Ovary (tissue), 3 donors: Measurements from ENCODE around the gene CHN1.

Source experiments
- EP300 ChIP-seq: sonication (generic); formaldehyde crosslinking; IDR thresholded peaks from one replicate; pipeline ENCODE4 v1.6.1; 2017; ENCODE audit warnings: antibody characterized with exemption
- POLR2A ChIP-seq: fragments of 450-650 bp; IDR thresholded peaks from one replicate; pipeline ENCODE4 v1.6.1; 2017; ENCODE audit warnings: antibody characterized with exemption, mild to moderate bottlenecking, moderate library complexity
- TF ChIP-seq, protein P1 (sequence below), 3 donors: fragments of 450-650 bp in 2 of 3; fragments of 200-600 bp in 1 of 3; IDR thresholded peaks; one replicate each; pipeline versions ENCODE4 v1.5.1 to v1.8.0; 2016 to 2022; ENCODE audit warnings: antibody characterized with exemption in 3 of 3, mild to moderate bottlenecking in 1 of 3
- donor health status: DM: no; HTN: no; CAD: no.

DNA sequence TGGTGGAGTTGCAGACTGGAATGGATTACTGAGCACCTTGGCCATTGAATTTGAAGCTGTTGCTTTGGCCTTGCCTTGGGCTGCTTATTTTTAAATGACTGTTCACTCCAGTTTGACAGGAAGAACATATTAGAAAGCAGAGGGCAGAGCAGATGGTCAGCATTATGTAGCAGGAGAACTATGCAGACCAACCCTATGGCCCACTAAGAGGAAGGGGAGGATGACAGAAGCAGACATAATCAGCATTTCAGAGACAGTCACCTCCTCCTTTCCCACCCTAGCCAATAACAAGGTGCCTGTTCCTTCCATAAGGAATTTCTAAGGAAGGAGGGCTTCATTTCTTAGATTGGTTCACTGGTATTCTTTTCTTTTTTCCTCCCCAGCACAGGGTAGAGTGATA is 243.3 kb downstream of the CHN1 start:
- TF ChIP-seq, protein P1, sequence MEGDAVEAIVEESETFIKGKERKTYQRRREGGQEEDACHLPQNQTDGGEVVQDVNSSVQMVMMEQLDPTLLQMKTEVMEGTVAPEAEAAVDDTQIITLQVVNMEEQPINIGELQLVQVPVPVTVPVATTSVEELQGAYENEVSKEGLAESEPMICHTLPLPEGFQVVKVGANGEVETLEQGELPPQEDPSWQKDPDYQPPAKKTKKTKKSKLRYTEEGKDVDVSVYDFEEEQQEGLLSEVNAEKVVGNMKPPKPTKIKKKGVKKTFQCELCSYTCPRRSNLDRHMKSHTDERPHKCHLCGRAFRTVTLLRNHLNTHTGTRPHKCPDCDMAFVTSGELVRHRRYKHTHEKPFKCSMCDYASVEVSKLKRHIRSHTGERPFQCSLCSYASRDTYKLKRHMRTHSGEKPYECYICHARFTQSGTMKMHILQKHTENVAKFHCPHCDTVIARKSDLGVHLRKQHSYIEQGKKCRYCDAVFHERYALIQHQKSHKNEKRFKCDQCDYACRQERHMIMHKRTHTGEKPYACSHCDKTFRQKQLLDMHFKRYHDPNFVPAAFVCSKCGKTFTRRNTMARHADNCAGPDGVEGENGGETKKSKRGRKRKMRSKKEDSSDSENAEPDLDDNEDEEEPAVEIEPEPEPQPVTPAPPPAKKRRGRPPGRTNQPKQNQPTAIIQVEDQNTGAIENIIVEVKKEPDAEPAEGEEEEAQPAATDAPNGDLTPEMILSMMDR (IDR thresholded peaks at IDR 0.05), result no peak
- TF ChIP-seq POLR2A, result no peak
- no peak for TF ChIP-seq EP300
